ENCODE results near the gene GXYLT2. TPM values are rescaled to one million over a fixed set of nuclear protein-coding genes. Genes with fewer than 3 reads are reported as not detected.

Gene GXYLT2, protein sequence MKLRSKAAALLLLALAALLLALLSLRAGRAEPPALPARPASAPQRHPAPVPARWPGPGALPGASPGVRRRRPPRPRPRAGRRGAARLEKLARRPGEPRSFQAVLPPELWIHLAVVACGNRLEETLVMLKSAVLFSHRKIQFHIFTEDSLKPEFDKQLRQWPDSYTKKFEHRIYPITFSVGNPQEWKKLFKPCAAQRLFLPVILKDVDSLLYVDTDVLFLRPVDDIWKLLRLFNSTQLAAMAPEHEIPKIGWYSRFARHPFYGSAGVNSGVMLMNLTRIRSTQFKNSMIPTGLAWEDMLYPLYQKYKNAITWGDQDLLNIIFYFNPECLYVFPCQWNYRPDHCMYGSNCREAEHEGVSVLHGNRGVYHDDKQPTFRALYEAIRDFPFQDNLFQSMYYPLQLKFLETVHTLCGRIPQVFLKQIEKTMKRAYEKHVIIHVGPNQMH
- 29.0 and 33.0 TPM in 2 replicates for total RNA-seq

GRCh38 chr3:72887705-72888545 is at the start of gene GXYLT2:
Gene GXYLT2, plus strand, starts transcription at chr3:72888046. Its CDS starts 188 bp downstream, at chr3:72888234.

DNA sequence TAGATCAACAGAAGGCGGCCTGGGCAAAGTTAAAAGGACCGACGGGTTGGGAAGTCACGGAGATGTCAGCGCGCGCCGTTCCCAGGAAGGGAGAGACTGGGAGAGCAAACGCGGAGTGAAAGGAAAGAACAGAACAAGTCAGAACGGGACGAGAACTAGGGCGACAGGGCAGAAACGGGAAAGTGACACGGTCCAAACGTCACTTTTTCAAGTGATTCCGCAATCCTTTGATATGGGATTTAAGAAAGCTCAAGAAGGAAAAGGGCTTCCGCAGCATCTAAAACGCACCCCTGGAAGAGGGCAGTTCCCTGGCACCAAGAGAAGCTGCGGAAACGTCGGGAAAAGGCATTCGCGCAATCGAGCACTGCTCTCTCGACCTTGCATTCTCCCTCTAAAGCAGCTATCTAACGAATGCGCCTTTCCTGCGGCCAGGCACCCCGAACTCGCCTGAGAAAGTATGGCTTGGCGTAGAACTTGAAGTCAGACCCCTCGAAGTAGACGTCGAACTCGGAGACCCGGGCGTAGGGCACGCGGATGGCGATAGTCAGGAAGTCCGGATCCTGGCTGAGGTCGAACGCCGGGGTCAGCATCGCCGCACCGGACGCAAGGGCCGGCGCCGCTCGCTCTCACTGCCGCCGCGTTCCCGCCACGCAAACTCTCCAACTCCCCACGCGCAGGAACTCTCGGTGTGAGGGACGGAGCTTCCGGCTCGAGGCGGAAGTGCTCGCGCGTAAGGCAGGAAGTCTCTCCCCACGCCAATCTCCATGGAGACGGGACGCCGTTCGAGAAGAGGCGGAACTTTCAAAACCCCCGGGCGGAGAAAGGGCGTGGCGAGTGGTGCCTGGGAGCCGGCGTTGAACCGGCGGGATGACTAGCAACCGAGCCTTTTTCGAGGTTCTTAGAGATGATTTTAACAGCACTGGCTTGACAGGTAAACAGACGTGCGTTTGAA is 39.8 kb upstream of the GXYLT2 start, which contains the start of gene SHQ1:
Gene SHQ1, minus strand, starts transcription at position 695 of the 952 bp plus-strand sequence. Its CDS starts 105 bp downstream, at position 590.

DNA sequence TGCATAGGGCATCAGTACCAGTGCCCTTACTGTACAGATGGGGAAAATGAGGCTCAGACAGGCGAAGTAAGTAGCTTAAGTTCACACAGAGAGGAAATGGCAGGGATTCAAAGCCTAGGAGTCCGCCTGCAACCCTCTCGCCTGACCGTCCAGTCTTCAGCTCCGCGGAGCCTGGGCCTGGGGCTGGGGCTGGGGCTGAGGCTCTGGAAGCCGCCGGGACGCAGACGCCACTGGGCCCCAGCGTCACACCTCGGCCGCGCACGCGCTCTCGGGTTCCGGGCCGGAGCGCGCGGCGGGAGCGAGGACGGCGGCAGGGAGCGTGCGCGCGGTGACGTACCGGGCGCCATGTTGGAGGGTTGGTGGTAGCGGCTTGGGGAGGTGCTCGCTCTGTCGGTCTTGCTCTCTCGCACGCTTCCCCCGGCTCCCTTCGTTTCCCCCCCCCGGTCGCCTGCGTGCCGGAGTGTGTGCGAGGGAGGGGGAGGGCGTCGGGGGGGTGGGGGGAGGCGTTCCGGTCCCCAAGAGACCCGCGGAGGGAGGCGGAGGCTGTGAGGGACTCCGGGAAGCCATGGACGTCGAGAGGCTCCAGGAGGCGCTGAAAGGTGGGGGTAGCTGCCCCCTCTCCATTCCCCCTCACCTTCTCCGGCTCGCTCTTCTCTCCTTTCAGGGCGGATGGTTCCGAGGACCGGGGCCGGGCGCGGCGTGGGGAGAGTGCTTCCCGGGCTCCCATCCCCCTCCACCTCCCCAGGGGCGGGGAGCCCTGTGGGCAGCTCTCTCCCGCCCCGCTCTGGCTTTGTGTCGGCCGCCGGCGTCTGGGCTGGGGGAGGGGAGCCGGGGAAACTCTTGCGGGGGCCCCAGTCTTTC is 108.9 kb downstream of the GXYLT2 start, which contains the start of gene PPP4R2:
Gene PPP4R2, plus strand, starts transcription at position 339 of the 861 bp plus-strand sequence. Its CDS starts 227 bp downstream, at position 566.

Other genes with a start within 250 kb of the GXYLT2 start
- 14.9 and 15.6 TPM in 2 replicates for gene SHQ1, start 39.6 kb upstream of the GXYLT2 start, total RNA-seq
- gene PPP4R2, start 108.8 kb downstream of the GXYLT2 start, total RNA-seq, result 38.7 and 40.5 TPM in 2 replicates
- 1.2 and 2.7 TPM in 2 replicates for gene EBLN2, start 173.6 kb downstream of the GXYLT2 start, total RNA-seq

All from epithelial cell of alveolus of lung (primary cell).